GM12801 (cell line): ENCODE measurements around the gene ANKRD13D.

Source experiments
- CTCF ChIP-seq: IDR thresholded peaks from one replicate; pipeline ENCODE4 v1.5.1; 2011; ENCODE audit warnings: control low read depth; ENCODE audit not compliant: insufficient read length; ENCODE audit errors: extremely low read depth

The ANKRD13D gene

GRCh38 chr11:67321313-67321871 lies 32.3 kb downstream of the ANKRD13D start:
- no peak for TF ChIP-seq CTCF

- TF ChIP-seq CTCF = no peak
These were observed 32.9 kb downstream of the ANKRD13D start for GRCh38 chr11:67322049-67322448.

- no peak for TF ChIP-seq CTCF
These were observed 34.4 kb downstream of the ANKRD13D start for GRCh38 chr11:67323526-67323925.

GRCh38 chr11:67332081-67332691 lies 43.1 kb downstream of the ANKRD13D start:
- no peak for TF ChIP-seq CTCF

- TF ChIP-seq CTCF = no peak
These were observed 48.2 kb downstream of the ANKRD13D start for GRCh38 chr11:67337257-67337656.

GRCh38 chr11:67344264-67344663 lies 55.2 kb downstream of the ANKRD13D start:
- no peak for TF ChIP-seq CTCF

GRCh38 chr11:67345247-67345919 lies 56.3 kb downstream of the ANKRD13D start:
- no peak for TF ChIP-seq CTCF
